Spinal cord (tissue), 10 donors: ENCODE results near the gene PRMT7. TPM values are rescaled to one million over a fixed set of nuclear protein-coding genes. Genes with fewer than 3 reads are reported as not detected.
A peak's percentile ranks its signal among the peaks of the same experiment; 100 is the strongest.

Source experiments
- DNase-seq, 6 donors: peaks; one replicate each; pipeline versions ENCODE4 v3.0.0 to v3.0.0-alpha.2; 2013 to 2015; ENCODE audit warnings: low spot score in 6 of 6, low read depth in 4 of 6
- H3K27ac ChIP-seq: one replicate; pipeline ENCODE4 v1.5.1; 2013; ENCODE audit warnings: low read depth, low read length, control low read depth
- H3K27me3 ChIP-seq: one replicate; pipeline ENCODE4 v1.6.1; 2013; ENCODE audit warnings: low read length; ENCODE audit not compliant: control insufficient read depth, insufficient read depth
- H3K36me3 ChIP-seq: one replicate; pipeline ENCODE4 v1.6.1; 2013; ENCODE audit warnings: low read length; ENCODE audit not compliant: control insufficient read depth, insufficient read depth
- H3K4me1 ChIP-seq: one replicate; pipeline ENCODE4 v1.6.1; 2013; ENCODE audit warnings: low read length; ENCODE audit not compliant: control insufficient read depth, insufficient read depth
- H3K4me3 ChIP-seq: one replicate; pipeline ENCODE4 v1.5.1; 2013; ENCODE audit warnings: low read depth, low read length, control low read depth
- H3K9me3 ChIP-seq: one replicate; pipeline ENCODE4 v1.6.1; 2013; ENCODE audit warnings: low read length; ENCODE audit not compliant: control insufficient read depth, insufficient read depth
- WGBS: methylation state at CpG from one replicate; pipeline ENCODE4 v1.1.5; 2013; ENCODE audit warnings: missing lambda C conversion rate; ENCODE audit not compliant: insufficient coverage; 5-methylcytosine and 5-hydroxymethylcytosine counted together
- polyA plus RNA-seq, 2 donors: library from polyadenylated mRNA; unstranded; fragments of 120-200 nt; gene quantifications; one replicate each; pipeline ENCODE4 v1.2.1, GENCODE V29; 2013; ENCODE audit not compliant: insufficient read length in 2 of 2
- total RNA-seq, 2 donors: library from RNA; depleted of rRNA in 1 of 2; stranded (reverse); fragments of 120-200 nt in 1 of 2; fragments of >200 nt in 1 of 2; gene quantifications; one replicate each; pipeline versions ENCODE4 v1.2.3 to v1.2.4, GENCODE V29; 2013 to 2014
- donor health status: healthy.

Gene PRMT7
- total and polyA plus RNA-seq, 4 donors = 43.7 to 83.3 (median 66.4) TPM

DNA sequence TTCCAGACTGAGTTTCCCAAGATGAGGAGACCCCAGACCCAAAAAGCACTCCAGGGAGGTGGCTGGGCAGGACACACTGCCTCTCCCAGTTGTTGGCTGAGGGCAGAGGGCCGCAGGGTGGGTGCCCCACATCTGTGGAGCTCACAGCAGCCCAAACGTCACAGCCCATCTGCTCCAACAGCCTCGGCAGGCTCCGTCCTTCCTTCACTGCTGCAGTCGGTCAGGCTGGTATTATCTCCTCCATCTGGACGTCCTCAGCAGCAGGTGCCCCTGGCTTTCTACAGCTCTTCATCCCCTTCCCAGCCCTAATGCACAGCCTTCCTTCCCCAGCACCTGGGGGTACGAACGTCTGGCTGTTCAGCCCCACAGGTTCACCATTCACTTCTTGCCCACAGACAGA is 55.2 kb downstream of the PRMT7 start:
- WGBS = 76% methylated on average over 8 of the region's 8 CpGs
- H3K4me3 ChIP-seq = no peak overlapping the region
- H3K27me3 ChIP-seq = no peaks in the 10 kb centered on the region
- peaks cover 75% of the 10 kb centered on the region for H3K4me1 ChIP-seq
- no peaks in the 10 kb centered on the region for H3K9me3 ChIP-seq
- peaks cover 72% of the 10 kb centered on the region for H3K36me3 ChIP-seq
- no peak for DNase-seq
- H3K27ac ChIP-seq = no peak overlapping the region

DNA sequence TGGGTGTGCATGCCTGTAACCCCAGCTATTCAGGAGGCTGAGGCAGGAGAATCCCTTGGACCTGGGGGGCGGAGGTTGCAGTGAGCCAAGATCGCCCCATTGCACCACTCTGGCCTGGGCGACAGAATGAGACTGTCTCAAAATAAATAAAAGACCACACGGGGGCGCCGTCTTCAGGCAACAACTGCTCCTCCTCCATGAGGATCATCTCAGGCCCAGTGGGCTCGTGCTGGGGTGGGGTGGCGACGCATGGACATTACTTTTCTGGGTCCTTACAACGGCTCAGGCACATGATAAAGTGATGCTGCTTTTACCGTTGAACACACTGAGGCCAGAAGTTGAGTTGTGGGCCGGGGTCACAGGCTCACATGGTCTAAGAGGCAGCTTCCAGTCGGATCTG is 56.2 kb downstream of the PRMT7 start:
- Histone ChIP-seq H3K27me3 (no peaks in the 10 kb centered on the region), H3K9me3 (no peaks in the 10 kb centered on the region), H3K27ac (no peak overlapping the region), H3K4me3 (no peak overlapping the region), H3K36me3 (peaks cover 72% of the 10 kb centered on the region), H3K4me1 (peaks cover 66% of the 10 kb centered on the region)
- peak in 3 of 6 donors; percentile 47 to 85 (median 65) for DNase-seq
- WGBS = 26% methylated on average over 13 of the region's 13 CpGs

DNA sequence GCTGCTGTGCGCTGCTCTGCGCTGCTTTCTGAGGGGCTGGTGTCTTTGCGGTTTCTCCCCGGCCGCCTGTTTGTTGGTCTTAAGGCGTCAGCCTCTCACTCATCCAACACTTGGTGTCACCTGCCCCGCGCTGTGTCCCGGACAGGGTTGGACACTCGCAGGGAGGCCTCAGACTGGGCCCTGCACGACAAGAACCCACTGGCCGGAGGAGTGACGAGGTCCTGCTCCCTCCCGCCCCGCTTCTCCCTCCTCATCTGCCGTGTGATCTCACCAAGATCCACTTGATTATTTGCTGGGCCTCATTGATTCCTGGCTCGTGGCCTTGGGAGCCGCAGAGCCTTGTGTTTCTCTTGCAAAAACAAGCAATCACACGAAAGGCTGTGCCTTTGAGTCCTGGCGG is 56.6 kb downstream of the PRMT7 start:
- H3K36me3 ChIP-seq = peaks cover 71% of the 10 kb centered on the region
- peaks cover 61% of the 10 kb centered on the region for H3K4me1 ChIP-seq

DNA sequence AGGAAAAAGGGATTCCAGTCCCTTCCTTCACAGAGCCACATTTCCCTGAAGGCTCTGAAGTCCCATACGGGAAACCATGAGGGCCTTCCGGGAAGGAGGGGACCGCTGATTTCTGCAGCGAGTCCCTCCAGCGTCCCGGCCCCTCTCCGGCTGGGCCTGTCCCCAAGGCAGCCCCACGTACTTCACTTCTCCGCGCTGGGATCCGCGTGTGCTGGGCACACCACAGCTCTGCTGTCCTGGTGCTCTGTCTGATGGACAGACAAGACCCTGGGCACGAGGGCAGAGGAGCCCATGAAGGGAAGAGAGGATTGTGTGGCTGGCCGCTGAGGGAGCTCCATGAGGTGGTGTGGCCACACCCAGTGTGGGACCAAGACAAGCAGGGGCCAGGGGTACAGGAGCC is 57.1 kb downstream of the PRMT7 start:
- Histone ChIP-seq H3K9me3 (no peaks in the 10 kb centered on the region), H3K27me3 (no peaks in the 10 kb centered on the region), H3K36me3 (peaks cover 70% of the 10 kb centered on the region), H3K4me1 (peaks cover 59% of the 10 kb centered on the region), H3K27ac (no peak overlapping the region), H3K4me3 (no peak overlapping the region)
- DNase-seq = no peak
- WGBS = 88% methylated on average over 13 of the region's 14 CpGs

More for the DNA sequence above, 56.6 kb downstream of the PRMT7 start:
- H3K4me3 ChIP-seq = no peak overlapping the region
- 80% methylated on average over 17 of the region's 20 CpGs for WGBS
- H3K27me3 ChIP-seq = no peaks in the 10 kb centered on the region
- H3K27ac ChIP-seq = no peak overlapping the region
- H3K9me3 ChIP-seq = no peaks in the 10 kb centered on the region
- DNase-seq = peak in 1 of 6 donors; percentile 11

DNA sequence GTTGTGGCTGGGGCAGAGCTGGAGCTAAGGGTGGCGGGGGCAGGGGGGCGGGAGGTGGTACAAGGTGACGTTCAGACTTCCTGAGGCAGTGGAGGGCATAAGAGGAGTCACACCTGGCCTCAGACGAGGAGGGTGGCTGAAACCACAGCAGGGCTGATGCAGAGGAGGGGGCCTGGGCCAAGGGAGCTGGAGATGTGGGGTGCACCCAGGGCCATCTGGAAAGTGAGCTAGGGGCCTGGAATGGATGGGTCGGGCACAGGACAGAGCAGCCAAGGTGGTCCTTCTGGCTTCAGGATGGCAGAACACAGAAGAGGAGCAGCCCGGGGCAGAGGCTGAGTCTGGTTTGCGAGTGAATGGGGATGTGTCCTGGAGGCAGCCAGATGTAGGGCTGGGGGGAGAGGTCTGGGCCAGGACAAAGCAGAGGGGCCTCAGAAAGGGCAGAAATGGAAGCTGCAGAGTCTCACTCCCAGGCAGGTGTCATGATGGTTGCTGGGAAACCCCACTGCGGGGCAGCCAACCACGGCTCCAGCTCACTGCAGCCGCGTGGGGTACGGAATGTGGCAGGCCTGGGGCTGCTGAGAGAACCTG is 57.6 kb downstream of the PRMT7 start:
- 75% methylated on average over 12 of the region's 12 CpGs for WGBS
- Histone ChIP-seq H3K27me3 (no peaks in the 10 kb centered on the region), H3K36me3 (peaks cover 65% of the 10 kb centered on the region), H3K27ac (no peak overlapping the region), H3K4me1 (peaks cover 54% of the 10 kb centered on the region), H3K4me3 (no peak overlapping the region), H3K9me3 (no peaks in the 10 kb centered on the region)
- DNase-seq = no peak

DNA sequence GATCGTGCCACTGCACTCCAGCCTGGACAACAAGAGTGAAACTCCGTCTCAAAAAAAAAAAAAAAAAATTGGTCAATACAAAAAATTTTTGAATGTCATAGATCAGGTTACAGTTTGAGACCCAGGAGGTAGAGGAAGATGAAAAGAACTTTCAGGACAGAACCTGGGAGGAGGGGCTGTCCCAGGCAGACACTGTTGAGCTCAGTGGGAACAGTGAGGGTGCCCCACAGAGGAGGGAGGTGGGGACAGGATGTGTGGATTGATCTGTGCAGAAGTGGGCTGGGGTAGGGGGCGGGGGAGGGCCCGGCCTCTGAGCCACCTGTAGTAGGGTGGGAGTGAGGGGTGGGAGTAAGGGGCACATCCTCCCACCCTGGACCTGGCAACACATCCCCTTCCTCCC is 58.3 kb downstream of the PRMT7 start:
- Histone ChIP-seq H3K27ac (no peak overlapping the region), H3K4me1 (peaks cover 48% of the 10 kb centered on the region), H3K4me3 (no peak overlapping the region), H3K36me3 (peaks cover 62% of the 10 kb centered on the region), H3K27me3 (no peaks in the 10 kb centered on the region), H3K9me3 (no peaks in the 10 kb centered on the region)
- WGBS = no CpG with 5 or more reads among the region's 4 CpGs
- DNase-seq = no peak

DNA sequence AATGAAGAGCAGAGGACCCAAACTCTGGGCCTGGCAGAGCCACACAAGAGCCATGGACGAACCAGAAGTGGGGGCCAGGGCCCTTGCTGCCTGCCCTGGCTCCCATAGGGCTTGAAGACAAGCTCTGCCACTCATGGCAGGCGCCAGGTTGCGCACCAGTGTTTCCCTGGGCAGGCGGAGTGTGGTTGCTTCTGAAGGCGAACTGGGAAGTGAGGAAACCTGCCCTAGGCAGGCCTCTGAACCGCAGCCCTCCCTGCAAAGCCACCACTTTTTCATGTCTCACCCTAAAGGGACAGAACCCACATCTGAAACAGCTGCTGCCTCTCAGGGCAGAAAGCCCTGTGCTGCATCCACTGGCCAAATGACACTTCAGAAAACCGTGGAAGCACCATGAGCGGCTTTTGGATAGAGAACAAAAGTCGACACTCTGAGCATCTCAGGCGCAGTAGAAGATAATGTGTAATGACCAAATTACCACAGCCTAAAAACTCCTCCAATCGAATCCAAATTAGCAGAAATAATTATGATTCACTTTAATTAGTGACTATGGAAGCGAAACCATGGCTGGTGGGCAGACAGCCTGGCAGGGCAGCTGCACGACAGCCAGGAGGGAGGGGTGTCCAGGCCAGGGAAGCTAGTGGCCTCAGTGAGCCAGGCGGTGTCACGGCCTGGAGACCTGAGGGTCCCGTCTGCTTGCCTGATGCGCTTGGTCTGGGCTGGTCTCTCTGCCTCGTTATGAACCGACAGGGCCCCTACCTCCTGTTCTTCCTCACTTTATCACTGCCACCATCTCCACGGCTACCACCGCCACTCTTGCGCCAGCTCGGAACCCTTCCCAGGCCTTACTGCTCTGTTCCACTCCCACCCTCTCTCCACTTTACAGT is 59.1 kb downstream of the PRMT7 start:
- Histone ChIP-seq H3K9me3 (no peaks in the 10 kb centered on the region), H3K36me3 (peaks cover 63% of the 10 kb centered on the region), H3K4me1 (peaks cover 47% of the 10 kb centered on the region), H3K27me3 (no peaks in the 10 kb centered on the region), H3K4me3 (no peak overlapping the region), H3K27ac (no peak overlapping the region)
- WGBS = 71% methylated on average over 18 of the region's 23 CpGs
- peak in 1 of 6 donors; percentile 62 for DNase-seq

DNA sequence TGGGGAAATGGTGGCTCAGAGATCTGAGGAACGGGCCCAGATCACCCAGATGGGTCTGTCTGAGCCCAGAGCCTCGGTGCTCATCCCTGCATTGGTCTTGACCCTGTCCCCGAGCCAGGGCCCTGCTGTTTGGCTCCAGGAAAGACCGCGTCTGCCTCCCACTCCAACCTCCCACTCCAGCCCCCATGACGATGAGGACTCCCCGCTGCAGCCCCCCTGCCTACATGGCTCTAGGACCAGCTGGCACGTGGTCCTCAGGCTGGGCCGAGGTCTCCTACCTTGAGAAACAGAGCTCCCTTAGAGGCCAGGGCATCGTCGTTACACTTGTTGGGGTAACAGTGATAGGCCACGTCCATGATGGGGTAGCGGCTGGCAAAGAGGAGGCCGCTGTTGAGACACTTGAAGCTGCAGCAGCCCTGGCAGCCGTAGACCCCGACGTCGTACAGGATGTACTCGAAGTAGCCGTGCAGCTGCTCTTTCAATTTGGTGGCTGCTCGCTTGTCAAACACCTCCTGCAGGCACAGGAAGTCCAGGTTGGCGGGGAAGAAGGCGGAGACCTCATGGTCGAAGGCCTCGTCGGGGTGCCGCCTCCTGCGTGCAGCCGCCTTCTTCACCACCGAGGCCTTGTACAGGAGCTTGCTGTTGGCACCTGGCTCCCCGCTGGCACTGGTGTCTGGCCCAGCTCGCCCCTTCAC is 59.9 kb downstream of the PRMT7 start:
- H3K27me3 ChIP-seq = no peaks in the 10 kb centered on the region
- 89% methylated on average over 32 of the region's 32 CpGs for WGBS
- peaks cover 57% of the 10 kb centered on the region for H3K36me3 ChIP-seq
- peaks cover 47% of the 10 kb centered on the region for H3K4me1 ChIP-seq
- DNase-seq = no peak
- H3K27ac ChIP-seq = no peak overlapping the region
- H3K9me3 ChIP-seq = no peaks in the 10 kb centered on the region
- H3K4me3 ChIP-seq = no peak overlapping the region

DNA sequence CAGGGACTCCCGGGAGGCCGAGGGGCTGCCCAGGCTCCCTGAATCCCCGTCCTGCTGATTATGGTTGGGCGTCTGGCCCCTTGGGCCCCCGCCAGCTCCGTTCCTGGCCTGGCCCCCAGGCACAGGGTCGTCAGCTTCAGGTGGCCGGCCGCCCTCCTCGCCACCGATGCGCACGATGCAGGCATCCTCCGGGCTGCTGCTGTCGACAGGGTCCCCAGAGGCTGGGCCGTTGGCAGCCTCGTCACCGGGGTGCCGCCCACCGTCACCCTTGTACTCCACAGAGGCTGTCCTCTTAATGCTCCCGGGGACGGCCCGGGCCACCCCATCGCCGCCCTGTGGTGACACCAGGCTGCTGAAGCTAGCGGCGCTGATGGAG is 60.4 kb downstream of the PRMT7 start:
- no peaks in the 10 kb centered on the region for H3K9me3 ChIP-seq
- WGBS = 93% methylated on average over 27 of the region's 27 CpGs
- peaks cover 61% of the 10 kb centered on the region for H3K36me3 ChIP-seq
- no peaks in the 10 kb centered on the region for H3K27me3 ChIP-seq
- H3K4me3 ChIP-seq = no peak overlapping the region
- no peak overlapping the region for H3K27ac ChIP-seq
- H3K4me1 ChIP-seq = peaks cover 48% of the 10 kb centered on the region
- no peak for DNase-seq
